H9 (cell line): ENCODE results near the gene NPAS2. TPM values are rescaled to one million over a fixed set of nuclear protein-coding genes. Genes with fewer than 3 reads are reported as not detected.
A peak's percentile ranks its signal among the peaks of the same experiment; 100 is the strongest.

ENCODE experiments used
- DNase-seq: peaks from one replicate; pipeline ENCODE4 v3.0.0-alpha.2; 2017
- H2AFZ ChIP-seq: one replicate; pipeline ENCODE4 v1.6.1; 2013; ENCODE audit warnings: mild to moderate bottlenecking, low read length, control low read depth, moderate library complexity
- H2AK5ac ChIP-seq: 2 replicates; pipeline ENCODE4 v1.6.1; 2013; ENCODE audit warnings: low read length, control low read depth, mixed read lengths; ENCODE audit not compliant: insufficient read length
- H2BK120ac ChIP-seq: one replicate; pipeline ENCODE4 v1.6.1; 2013; ENCODE audit warnings: low read depth, mild to moderate bottlenecking, low read length, control low read depth, inconsistent platforms; ENCODE audit not compliant: poor library complexity, severe bottlenecking
- H2BK12ac ChIP-seq: 2 replicates; pipeline ENCODE4 v1.6.1; 2013; ENCODE audit warnings: low read length, control low read depth, mixed read lengths, low read depth; ENCODE audit not compliant: insufficient read length
- H2BK15ac ChIP-seq: 2 replicates; pipeline ENCODE4 v1.6.1; 2013; ENCODE audit warnings: low read depth, low read length, control low read depth
- H2BK20ac ChIP-seq: one replicate; pipeline ENCODE4 v1.6.1; 2013; ENCODE audit warnings: low read depth, mild to moderate bottlenecking, low read length, control low read depth, inconsistent platforms; ENCODE audit not compliant: poor library complexity, severe bottlenecking
- H2BK5ac ChIP-seq: 2 replicates; pipeline ENCODE4 v1.6.1; 2013; ENCODE audit warnings: low read length, control low read depth, mixed read lengths; ENCODE audit not compliant: insufficient read length
- H3K14ac ChIP-seq: 2 replicates; pipeline ENCODE4 v1.6.1; 2013; ENCODE audit warnings: low read length, control low read depth; ENCODE audit not compliant: insufficient read depth
- H3K18ac ChIP-seq: 2 replicates; pipeline ENCODE4 v1.6.1; 2013; ENCODE audit warnings: low read depth, mild to moderate bottlenecking, mixed read lengths, low read length, control low read depth; ENCODE audit not compliant: insufficient read length
- H3K23ac ChIP-seq: 2 replicates; pipeline ENCODE4 v1.6.1; 2013; ENCODE audit warnings: low read length, control low read depth, mixed read lengths, low read depth; ENCODE audit not compliant: insufficient read length
- H3K23me2 ChIP-seq: 2 replicates; pipeline ENCODE4 v1.6.1; 2013; ENCODE audit warnings: low read depth, mild to moderate bottlenecking, mixed read lengths, low read length, control low read depth; ENCODE audit not compliant: insufficient read length, poor library complexity, severe bottlenecking
- H3K27ac ChIP-seq: 2 replicates; pipeline ENCODE4 v1.5.1; 2013; ENCODE audit warnings: low read length, control low read depth, mixed read lengths, low read depth; ENCODE audit not compliant: insufficient read length
- H3K27me3 ChIP-seq: 2 replicates; pipeline ENCODE4 v1.6.1; 2013; ENCODE audit warnings: low read length, control low read depth, inconsistent platforms; ENCODE audit not compliant: insufficient read depth
- H3K4ac ChIP-seq: 2 replicates; pipeline ENCODE4 v1.6.1; 2013; ENCODE audit warnings: low read depth, mild to moderate bottlenecking, control low read depth, inconsistent platforms, low read length, moderate library complexity
- H3K4me1 ChIP-seq: 2 replicates; pipeline ENCODE4 v1.6.1; 2013; ENCODE audit warnings: low read length, control low read depth, inconsistent platforms; ENCODE audit not compliant: insufficient read depth
- H3K4me2 ChIP-seq: 2 replicates; pipeline ENCODE4 v1.6.1; 2013; ENCODE audit warnings: low read length, control low read depth, mixed read lengths; ENCODE audit not compliant: insufficient read length, insufficient read depth
- H3K56ac ChIP-seq: 2 replicates; pipeline ENCODE4 v1.6.1; 2013; ENCODE audit warnings: low read depth, mild to moderate bottlenecking, mixed read lengths, low read length, control low read depth; ENCODE audit not compliant: insufficient read length
- H3K79me1 ChIP-seq: 2 replicates; pipeline ENCODE4 v1.6.1; 2013; ENCODE audit warnings: low read depth, mild to moderate bottlenecking, moderate library complexity, low read length, control low read depth, inconsistent platforms; ENCODE audit not compliant: insufficient read depth, poor library complexity, severe bottlenecking
- H3K79me2 ChIP-seq: 2 replicates; pipeline ENCODE4 v1.6.1; 2013; ENCODE audit warnings: low read length, control low read depth, inconsistent platforms; ENCODE audit not compliant: insufficient read depth
- H3K9ac ChIP-seq: 2 replicates; pipeline ENCODE4 v1.6.1; 2013; ENCODE audit warnings: low read length, control low read depth, mixed read lengths; ENCODE audit not compliant: insufficient read length; ENCODE audit errors: extremely low read depth
- H3K9me3 ChIP-seq: one replicate; pipeline ENCODE4 v1.6.1; 2013; ENCODE audit warnings: low read depth, low read length, inconsistent platforms; ENCODE audit not compliant: control insufficient read depth
- H3T11ph ChIP-seq: one replicate; pipeline ENCODE4 v1.6.1; 2013; ENCODE audit warnings: mild to moderate bottlenecking, low read length, control low read depth, inconsistent platforms
- H4K20me1 ChIP-seq: one replicate; pipeline ENCODE4 v1.6.1; 2013; ENCODE audit not compliant: control insufficient read depth, insufficient read length, insufficient read depth
- H4K5ac ChIP-seq: 2 replicates; pipeline ENCODE4 v1.6.1; 2013; ENCODE audit warnings: low read depth, mild to moderate bottlenecking, mixed read lengths, low read length, control low read depth; ENCODE audit not compliant: insufficient read length
- H4K8ac ChIP-seq: replicated peaks from 2 replicates; pipeline ENCODE4 v1.6.1; 2013; ENCODE audit warnings: low read length, control low read depth, mixed read lengths, low read depth; ENCODE audit not compliant: insufficient read length
- H4K91ac ChIP-seq: 2 replicates; pipeline ENCODE4 v1.6.1; 2013; ENCODE audit warnings: low read depth, mild to moderate bottlenecking, moderate library complexity, mixed read lengths, low read length, control low read depth; ENCODE audit not compliant: insufficient read length
- H3K27ac Mint-ChIP-seq, 3 experiments: 2 replicates in 2 of 3; 3 replicates in 1 of 3; pipeline ENCODE4 v1.8.0; 2020 to 2021; ENCODE audit warnings: mixed read lengths in 3 of 3, mild to moderate bottlenecking in 1 of 3, moderate library complexity in 1 of 3
- H3K27me3 Mint-ChIP-seq: 2 replicates; pipeline ENCODE4 v1.8.0; 2021; ENCODE audit warnings: low read depth, mild to moderate bottlenecking, moderate library complexity, mixed read lengths
- H3K36me3 Mint-ChIP-seq, 3 experiments: 2 replicates in 2 of 3; 3 replicates in 1 of 3; pipeline ENCODE4 v1.8.0; 2020 to 2021; ENCODE audit warnings: low read depth in 3 of 3, mixed read lengths in 3 of 3; ENCODE audit not compliant: insufficient read depth in 1 of 3
- H3K4me1 Mint-ChIP-seq, 2 experiments: 2 replicates each; pipeline ENCODE4 v1.8.0; 2020; ENCODE audit warnings: mixed read lengths in 2 of 2
- H3K4me3 Mint-ChIP-seq, 2 experiments: 2 replicates in 1 of 2; 3 replicates in 1 of 2; pipeline ENCODE4 v1.8.0; 2020 to 2021; ENCODE audit warnings: mild to moderate bottlenecking in 2 of 2, mixed read lengths in 2 of 2, moderate library complexity in 1 of 2
- H3K9me3 Mint-ChIP-seq, 2 experiments: 2 replicates in 1 of 2; 3 replicates in 1 of 2; pipeline ENCODE4 v1.8.0; 2020; ENCODE audit warnings: mild to moderate bottlenecking in 2 of 2, mixed read lengths in 2 of 2, moderate library complexity in 1 of 2
- WGBS: extraction: QIAGEN DNeasy Blood & Tissue Kit; methylation state at CpG from one replicate; pipeline ENCODE4 v1.1.7; 2013; ENCODE audit warnings: missing lambda C conversion rate, low lambda C conversion rate, mixed read lengths; ENCODE audit not compliant: insufficient read length; ENCODE audit errors: extremely low coverage; 5-methylcytosine and 5-hydroxymethylcytosine counted together
- total RNA-seq: library from RNA; stranded (reverse); gene quantifications from 2 replicates; pipeline ENCODE4 v1.2.1, GENCODE V29; 2021
- TF ChIP-seq, protein P1 (sequence below): fragments of 200-600 bp; sonication (generic); conservative IDR thresholded peaks from 3 replicates; pipeline ENCODE4 v1.8.0; 2021; ENCODE audit warnings: antibody characterized with exemption, mild to moderate bottlenecking

Gene NPAS2
- total RNA-seq, 1 experiment from 2014 or later = 1.3 TPM

GRCh38 chr2:101003278-101003775 lies 183.4 kb downstream of the NPAS2 start:
- no peak overlapping the region for H3K18ac ChIP-seq
- H3K4me3 Mint-ChIP-seq = peak overlapping the region; percentile 87 to 98
- peak overlapping the region; percentile 83 for H3K4me2 ChIP-seq
- peaks cover 31 to 46% of the 10 kb centered on the region in 2 experiments for H3K4me1 Mint-ChIP-seq
- peak overlapping the region; percentile 96 for H3K9ac ChIP-seq
- no CpG with 5 or more reads among the region's 12 CpGs for WGBS
- no peak overlapping the region for H3K23ac ChIP-seq
- H3K9me3 ChIP-seq = no peaks in the 10 kb centered on the region
- H2BK20ac ChIP-seq = no peak overlapping the region
- H4K20me1 ChIP-seq = no peaks in the 10 kb centered on the region
- no peaks in the 10 kb centered on the region for H3K79me1 ChIP-seq
- H2AFZ ChIP-seq = no peak overlapping the region
- DNase-seq = no peak
- no peak overlapping the region; the same call in 1 of the 2 replicates for H3K14ac ChIP-seq
- no peak overlapping the region for H4K8ac ChIP-seq
- peaks cover 11% of the 10 kb centered on the region for H3K27me3 Mint-ChIP-seq
- H3K36me3 Mint-ChIP-seq = peaks cover 54 to 60% (median 59%) of the 10 kb centered on the region in 3 experiments
- H2AK5ac ChIP-seq = no peak overlapping the region
- no peak overlapping the region for H3K56ac ChIP-seq
- TF ChIP-seq, protein P1, sequence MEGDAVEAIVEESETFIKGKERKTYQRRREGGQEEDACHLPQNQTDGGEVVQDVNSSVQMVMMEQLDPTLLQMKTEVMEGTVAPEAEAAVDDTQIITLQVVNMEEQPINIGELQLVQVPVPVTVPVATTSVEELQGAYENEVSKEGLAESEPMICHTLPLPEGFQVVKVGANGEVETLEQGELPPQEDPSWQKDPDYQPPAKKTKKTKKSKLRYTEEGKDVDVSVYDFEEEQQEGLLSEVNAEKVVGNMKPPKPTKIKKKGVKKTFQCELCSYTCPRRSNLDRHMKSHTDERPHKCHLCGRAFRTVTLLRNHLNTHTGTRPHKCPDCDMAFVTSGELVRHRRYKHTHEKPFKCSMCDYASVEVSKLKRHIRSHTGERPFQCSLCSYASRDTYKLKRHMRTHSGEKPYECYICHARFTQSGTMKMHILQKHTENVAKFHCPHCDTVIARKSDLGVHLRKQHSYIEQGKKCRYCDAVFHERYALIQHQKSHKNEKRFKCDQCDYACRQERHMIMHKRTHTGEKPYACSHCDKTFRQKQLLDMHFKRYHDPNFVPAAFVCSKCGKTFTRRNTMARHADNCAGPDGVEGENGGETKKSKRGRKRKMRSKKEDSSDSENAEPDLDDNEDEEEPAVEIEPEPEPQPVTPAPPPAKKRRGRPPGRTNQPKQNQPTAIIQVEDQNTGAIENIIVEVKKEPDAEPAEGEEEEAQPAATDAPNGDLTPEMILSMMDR = no peak
- H3K27ac ChIP-seq = peak overlapping the region; percentile 37
- no peak overlapping the region for H3T11ph ChIP-seq
- peaks cover 5% of the 10 kb centered on the region in 2 experiments; a peak in 4 of 5 replicates for H3K9me3 Mint-ChIP-seq
- H2BK5ac ChIP-seq = no peak overlapping the region
- no peaks in the 10 kb centered on the region for H3K27me3 ChIP-seq
- no peak overlapping the region for H3K4ac ChIP-seq
- H3K4me1 ChIP-seq = peaks cover 3% of the 10 kb centered on the region; the same call in 1 of the 2 replicates
- H3K23me2 ChIP-seq = peaks cover 8% of the 10 kb centered on the region
- no peak overlapping the region for H2BK15ac ChIP-seq
- H4K91ac ChIP-seq = no peak overlapping the region
- H2BK120ac ChIP-seq = no peak overlapping the region
- no peak overlapping the region for H4K5ac ChIP-seq
- H2BK12ac ChIP-seq = no peak overlapping the region
- H3K27ac Mint-ChIP-seq = peak overlapping the region; percentile 95 to 99 (median 98)
- H3K79me2 ChIP-seq = peaks cover 15% of the 10 kb centered on the region; the same call in 1 of the 2 replicates
